ENCODE data around the gene CLDN6.

CLDN6 gene

GRCh38 chr16:2983706-2984136 is 34.3 kb downstream of the CLDN6 start:
- peak; percentile 68 to 70 for DNase-seq

GRCh38 chr16:2982402-2982801 is 35.6 kb downstream of the CLDN6 start:
- DNase-seq: no peak

DNA sequence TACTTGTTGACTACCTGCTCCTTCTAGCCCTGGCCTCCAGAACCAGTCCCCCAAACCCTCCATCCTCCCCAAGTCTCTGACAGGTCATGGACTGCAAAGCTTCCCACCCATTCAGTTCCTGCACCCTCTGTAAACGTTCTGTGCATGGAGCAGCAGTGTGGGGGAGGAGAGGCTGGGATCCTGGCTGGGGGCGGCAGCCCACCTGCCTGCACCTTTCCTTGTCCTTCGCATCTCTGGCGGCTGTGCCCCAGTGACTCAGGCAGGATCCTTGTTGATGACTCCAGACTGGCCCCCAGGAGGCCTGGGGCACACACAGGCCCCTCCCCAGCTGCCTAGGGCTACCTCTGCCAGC is 36.1 kb downstream of the CLDN6 start:
- no peak for DNase-seq

DNA sequence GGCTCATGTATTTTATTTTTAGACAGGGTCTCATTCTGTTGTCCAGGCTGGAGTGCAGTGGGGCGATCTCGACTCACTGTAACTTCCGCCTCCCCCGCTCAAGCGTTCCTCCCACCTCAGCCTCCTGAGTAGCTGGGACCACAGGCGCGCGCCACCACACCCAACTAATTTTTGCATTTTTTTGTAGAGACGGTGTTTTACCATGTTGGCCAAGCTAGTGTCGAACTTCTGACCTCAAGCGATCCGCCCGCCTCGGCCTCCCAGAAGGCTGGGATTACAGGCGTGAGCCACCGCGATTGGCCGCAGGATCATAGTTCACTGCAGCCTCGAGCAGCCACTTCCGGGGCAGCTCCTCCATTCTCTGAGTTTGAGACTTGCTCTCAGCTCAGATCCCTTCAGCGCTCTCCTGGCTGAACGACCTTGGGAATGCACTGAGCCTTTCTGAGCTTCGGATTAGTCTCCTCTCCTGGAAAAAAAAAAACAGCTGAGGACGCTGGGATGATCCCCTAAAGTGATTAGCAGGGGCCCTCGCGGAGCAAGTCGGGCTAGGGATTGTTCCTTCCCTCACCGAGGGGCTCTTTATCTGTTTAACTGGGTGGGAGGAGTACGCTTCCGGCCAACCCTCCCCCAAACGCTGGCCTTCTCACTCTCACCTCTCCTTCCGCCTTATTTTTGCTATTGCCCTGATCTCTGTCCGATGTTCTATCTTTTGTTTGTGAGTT is 36.6 kb downstream of the CLDN6 start:
- no peak for DNase-seq

DNA sequence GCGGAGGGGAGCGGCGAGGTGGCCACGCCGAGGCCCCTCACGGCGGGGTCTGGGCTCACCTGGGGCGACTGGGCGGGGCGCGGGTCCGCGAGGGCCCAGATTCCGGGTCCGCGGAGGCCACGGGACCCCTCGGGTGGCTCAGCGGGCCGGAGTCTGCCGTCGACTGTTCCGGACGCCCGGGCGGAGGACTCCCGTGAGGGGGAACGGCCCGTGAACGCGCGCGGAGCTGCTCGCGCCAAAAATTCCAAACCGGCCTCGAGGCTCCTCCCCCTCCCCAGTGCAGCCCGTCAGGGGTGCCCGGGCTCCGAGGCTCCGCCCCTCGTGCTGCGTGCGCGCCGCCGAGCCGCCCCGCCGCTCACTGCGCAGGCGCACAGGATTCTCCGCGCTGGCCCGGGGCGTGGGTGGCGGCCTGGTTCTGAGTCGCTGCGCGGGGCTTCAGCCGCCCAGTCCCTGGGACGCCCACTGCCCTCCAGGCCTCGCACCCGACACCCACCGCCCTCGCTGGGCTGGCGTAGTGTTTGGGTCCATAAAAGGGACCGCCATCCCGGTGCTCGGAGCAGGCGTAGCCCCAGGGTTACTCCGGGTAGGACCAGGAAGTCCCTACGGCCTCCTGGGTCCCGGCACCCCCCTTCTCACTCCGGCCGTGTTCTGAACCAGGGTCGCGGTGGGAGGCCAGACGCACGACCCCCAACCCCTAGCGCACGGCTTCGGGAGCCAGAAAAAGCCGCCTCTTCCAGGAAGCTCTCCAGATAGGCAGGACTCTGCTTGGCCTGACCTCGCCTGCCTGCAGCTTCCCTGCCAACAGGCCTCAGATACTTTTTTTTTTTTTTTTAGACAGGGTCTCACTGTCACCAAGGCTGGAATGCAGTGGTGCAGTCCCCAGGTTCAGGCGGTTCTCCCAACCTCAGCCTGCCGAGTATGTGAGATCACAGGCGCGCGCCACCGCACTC is 37.5 kb downstream of the CLDN6 start, which contains the start of gene PKMYT1:
PKMYT1 (minus strand) TSS at position 220 of the 950 bp plus-strand sequence. CDS start 789 bp downstream, outside the sequence.
- peak; percentile 87 to 91 for DNase-seq

GRCh38 chr16:2979669-2980226 is 38.2 kb downstream of the CLDN6 start:
- DNase-seq: no peak

DNA sequence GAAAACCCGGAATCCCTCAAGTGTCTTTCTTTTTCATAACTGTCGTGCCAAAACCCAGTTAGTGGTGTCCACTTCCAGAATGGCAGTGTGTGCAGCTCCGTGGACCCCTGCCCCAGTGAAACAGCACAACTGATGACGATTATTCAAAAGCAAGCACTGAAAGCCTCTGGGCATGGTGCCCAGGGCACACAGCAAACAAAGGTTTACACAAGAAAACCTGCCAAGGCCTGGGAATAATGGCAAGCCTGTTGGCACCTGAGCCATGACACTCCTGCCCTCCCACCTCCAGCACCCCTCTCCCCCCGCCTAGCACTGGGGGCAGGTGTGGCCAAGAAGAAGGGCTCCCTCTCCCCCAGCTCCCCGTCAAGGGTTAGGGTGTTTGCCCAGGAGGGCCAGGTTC is 40.5 kb downstream of the CLDN6 start:
- DNase-seq: peak; percentile 88 to 95

DNA sequence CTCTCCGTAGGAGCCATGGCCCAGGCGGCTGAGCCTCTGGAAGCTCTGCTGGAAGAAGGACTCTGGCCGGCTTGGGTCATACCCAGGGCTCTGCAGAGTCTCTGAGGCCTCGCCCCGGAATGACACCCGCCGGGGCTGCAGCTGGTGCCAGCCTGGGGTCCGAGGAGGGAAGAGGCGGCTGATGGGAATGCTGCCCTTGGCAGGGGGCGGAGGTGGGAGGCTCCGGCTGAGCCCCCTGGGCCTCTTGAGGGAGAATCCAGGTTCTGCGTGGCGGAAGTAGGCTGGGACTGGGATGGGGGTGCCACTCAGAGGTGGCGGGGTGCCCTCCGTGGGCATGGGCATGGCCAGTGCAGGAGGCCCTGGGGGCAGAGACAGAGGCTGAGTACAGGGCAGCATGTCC is 41.3 kb downstream of the CLDN6 start:
- no peak for DNase-seq

- no peak for DNase-seq
Observed at GRCh38 chr16:2976201-2976600, 41.8 kb downstream of the CLDN6 start.

GRCh38 chr16:2975161-2975795 is 42.7 kb downstream of the CLDN6 start:
- DNase-seq: no peak

- no peak for DNase-seq
Observed at GRCh38 chr16:2974319-2975056, 43.5 kb downstream of the CLDN6 start.

DNA sequence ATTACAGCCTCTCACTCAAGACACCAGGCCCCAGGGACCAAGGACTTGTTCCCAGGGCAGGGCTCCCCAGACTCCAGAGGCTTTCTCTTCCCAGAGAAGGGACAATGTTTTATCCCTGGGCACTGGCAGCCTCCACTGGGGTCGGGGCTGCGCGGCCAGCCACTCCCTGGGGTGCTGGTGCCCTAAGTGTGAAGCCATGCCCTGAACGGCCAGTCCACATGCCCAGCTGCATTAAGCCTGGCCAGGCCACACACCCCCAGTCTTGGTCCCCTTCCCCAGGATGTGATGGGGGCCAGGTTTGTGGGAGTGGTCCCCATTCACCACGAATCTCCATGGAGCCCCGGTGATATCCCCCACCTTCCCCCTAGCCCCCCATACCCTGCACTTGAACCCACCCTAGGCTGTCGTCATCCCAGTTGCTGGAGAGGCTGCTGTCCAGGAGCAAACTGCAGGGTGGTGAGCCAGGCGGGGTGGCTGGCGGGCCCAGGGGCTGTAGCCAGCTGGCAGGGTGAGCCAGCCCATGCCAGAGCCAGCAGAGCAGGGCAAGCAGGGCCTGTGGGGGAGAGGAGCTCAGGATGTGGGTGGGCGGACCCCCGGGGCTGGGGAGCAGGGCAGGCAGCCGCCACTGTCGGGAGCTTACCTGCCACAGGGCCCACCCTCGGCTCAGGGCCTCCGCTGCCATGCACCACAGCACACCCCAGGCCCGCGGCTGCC is 44.2 kb downstream of the CLDN6 start:
- DNase-seq: peak in 1 of 2 experiments; percentile 40

DNA sequence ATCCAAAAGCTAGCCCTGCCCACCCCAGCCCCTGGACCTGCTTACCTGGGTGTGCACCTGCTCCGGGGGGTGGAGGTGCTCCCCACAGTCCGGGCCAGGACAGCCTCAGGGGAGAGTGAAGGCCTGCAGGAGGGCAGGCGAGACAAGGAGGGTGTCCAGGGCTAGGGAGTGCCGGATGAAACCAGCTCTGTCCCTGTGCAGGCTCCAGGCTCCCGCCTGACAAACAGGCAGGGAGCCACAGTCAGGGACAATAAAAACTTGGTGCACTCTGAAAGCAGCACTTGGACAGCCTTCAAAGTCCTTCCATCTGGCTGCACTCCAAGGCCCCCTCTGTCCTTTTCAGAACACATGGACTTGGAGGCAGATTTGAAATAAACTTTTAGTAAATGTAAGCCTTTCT is 44.9 kb downstream of the CLDN6 start:
- no peak for DNase-seq

DNA sequence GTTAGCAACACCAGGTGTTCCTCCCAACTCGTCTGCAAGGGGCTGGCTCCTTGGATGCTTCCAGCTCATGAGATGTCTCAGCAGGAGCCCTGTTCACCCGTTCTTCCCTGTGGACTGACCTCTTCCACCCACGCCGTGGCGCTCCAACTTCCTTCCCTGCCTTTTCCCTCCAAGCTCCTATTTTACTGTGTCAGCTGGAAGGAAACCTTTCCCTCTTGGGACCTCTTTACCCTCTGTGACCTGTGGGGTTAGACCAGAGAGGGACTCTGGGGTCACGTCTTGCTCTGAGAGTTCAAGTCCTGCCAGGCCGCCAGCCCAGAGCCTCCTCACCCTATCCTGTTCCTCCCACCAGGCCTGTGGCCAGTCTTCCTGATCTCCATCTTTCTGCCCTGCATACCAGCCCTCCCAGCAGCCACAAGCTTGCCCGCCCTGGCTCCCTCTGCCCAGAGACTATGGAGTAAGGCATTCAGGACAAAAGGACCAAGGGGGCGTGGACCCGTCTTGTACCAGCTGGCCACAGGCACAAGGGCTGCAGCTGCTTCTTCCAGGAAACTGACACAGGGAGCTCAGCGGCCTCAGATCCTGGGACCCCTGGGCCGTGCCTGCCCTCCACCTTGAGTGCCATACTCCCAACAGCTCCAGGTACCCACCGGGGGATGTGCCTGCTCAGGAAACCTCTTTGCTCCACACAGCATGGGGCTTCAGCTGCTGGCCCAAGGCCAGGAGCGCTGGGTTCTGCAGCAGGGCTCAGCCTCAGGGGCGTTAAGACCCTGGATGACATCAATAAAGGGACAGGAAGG is 45.8 kb downstream of the CLDN6 start:
- peak; percentile 35 to 41 for DNase-seq

DNA sequence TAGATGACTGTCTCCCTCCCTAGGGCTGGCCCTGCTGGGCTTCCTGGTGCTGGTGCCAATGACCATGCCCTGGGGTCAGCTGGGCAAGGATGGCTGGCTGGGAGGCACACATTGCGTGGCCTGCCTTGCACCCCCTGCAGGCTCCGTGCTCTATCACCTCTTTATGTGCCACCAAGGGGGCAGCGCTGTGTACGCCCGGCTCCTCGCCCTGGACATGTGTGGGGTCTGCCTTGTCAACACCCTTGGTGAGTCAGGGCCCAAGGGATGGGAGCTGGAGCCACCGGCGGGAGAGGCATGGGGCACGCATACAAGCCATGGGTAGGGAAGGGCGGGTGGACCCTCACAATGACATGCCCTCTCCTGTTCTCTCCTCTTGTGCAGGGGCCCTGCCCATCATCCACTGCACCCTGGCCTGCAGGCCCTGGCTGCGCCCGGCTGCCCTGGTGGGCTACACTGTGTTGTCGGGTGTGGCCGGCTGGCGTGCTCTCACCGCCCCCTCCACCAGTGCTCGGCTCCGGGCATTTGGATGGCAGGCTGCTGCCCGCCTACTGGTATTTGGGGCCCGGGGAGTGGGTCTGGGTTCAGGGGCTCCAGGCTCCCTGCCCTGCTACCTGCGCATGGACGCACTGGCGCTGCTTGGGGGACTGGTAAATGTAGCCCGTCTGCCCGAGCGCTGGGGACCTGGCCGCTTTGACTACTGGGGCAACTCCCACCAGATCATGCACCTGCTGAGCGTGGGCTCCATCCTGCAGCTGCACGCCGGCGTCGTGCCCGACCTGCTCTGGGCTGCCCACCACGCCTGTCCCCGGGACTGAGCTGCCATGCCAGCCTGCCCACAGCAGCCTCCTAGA is 46.6 kb downstream of the CLDN6 start:
- DNase-seq: no peak

DNA sequence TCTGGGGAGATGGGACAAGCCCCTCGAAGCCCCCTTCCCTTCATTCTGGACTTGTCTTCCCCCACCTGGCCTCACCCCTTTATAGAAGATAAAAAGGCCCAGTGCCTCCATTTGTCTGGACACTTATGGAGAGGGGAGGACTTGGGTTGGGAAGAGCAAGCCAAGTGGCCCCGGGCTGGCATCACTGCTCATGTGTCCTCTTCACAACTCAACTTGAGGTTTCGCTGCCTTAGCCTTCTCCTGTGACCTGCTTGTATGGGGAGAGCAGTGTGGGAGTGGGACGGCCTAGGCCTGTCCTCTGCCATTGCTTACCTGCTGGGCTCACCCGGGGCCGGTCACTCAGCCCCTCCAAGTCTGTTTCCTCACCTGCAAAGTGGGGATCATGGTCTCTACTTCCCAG is 47.4 kb downstream of the CLDN6 start:
- no peak for DNase-seq

DNA sequence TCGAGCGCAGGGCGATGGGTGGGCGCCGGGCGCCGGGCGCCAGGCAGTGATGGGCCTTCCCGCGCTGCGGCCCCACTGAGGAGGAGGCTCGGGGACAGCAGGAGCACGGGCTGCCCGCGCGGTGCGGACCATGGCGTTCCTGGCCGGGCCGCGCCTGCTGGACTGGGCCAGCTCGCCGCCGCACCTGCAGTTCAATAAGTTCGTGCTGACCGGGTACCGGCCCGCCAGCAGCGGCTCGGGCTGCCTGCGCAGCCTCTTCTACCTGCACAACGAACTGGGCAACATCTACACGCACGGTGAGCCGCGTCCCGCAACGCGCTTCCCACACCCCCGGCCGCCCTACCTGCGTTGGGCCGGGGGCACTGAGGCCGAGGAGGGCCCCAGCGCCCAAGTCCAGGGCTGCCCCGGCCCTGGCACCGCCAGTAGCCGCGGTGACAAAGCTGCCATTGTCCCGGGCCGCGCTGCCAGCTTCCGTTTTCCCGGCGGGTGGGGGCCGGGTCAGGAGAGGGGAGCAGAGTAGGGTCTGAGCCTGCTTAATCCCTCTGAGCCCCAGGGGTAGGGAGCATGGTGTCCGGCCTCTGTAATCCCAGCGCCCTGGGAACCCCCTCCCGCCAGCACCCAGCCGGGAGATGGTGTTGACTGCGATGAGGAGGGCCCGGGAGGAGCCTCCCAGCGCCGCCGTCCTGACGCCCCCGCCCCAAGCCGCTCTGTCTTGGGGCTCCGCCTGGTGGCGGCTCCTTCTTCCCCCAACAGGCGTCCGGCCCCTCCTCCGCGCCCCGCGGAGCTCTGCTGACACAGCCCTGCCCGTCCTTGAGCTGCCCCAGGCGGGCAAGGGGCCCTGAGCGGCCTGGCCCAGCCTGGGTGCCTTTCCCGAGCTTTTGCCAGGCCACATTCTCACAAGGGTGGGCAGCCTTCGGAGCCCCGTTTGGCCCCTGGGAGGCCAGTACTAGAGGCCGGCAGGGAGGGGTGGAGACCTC is 48.1 kb downstream of the CLDN6 start:
- DNase-seq: peak; percentile 62 to 74

- DNase-seq: peak; percentile 87 to 90
Observed at GRCh38 chr16:2968738-2969544, 49.0 kb downstream of the CLDN6 start, which contains the start of gene PAQR4. TSS of gene PAQR4 (plus strand) at chr16:2969348. CDS start at chr16:2969675, 327 bp downstream.

Data from NCI-H2081 (cell line).